T-helper 2 cell treated with Interferon-gamma antibody and Interleukin-4, amounts not matched to agents 100 ng/mL and 5 ng/mL, for 36 hours (primary cell): ENCODE measurements around the gene PAQR4. TPM values are rescaled to one million over a fixed set of nuclear protein-coding genes. Genes with fewer than 3 reads are reported as not detected.

Experiments used
- intact Hi-C: fragments of 100-400 bp; cut with micrococcal nuclease; formaldehyde crosslinking; loops from one replicate; pipeline ENCODE4 v1.15.1; 2023
- total RNA-seq: library from RNA; stranded (reverse); gene quantifications from 2 replicates; pipeline ENCODE4 v1.2.3, GENCODE V29; 2022

PAQR4 gene
- total RNA-seq, 1 donor from 2014 or later: 43.0 TPM

GRCh38 chr16:2964475-2965336 lies 4.4 kb upstream of the PAQR4 start:
- intact Hi-C loops: loop anchor here (5.0 kb wide), 1 partner anchor 58 kb away; the partner anchor contains the start of genes HCFC1R1, THOC6 and TNFRSF12A

GRCh38 chr16:2966043-2966807 lies 2.9 kb upstream of the PAQR4 start:
- intact Hi-C loops: loop anchor here (5.0 kb wide), 1 partner anchor 56 kb away; the partner anchor contains the start of genes HCFC1R1, THOC6 and TNFRSF12A

GRCh38 chr16:2966808-2967191 lies 2.3 kb upstream of the PAQR4 start:
- intact Hi-C loops: loop anchor here (5.0 kb wide), 1 partner anchor 56 kb away; the partner anchor contains the start of genes HCFC1R1, THOC6 and TNFRSF12A

GRCh38 chr16:2967211-2967631 lies 1.9 kb upstream of the PAQR4 start:
- intact Hi-C loops: loop anchor here (5.0 kb wide), 1 partner anchor 55 kb away; the partner anchor contains the start of genes HCFC1R1, THOC6 and TNFRSF12A

- intact Hi-C loops: loop anchor here (2.0 to 5.0 kb wide), 2 partner anchors 55 to 247 kb away; partner anchors contain the start of genes HCFC1R1, PRSS27, THOC6 and TNFRSF12A
Observed at GRCh38 chr16:2967721-2968161, 1.4 kb upstream of the PAQR4 start.

- intact Hi-C loops: loop anchor here (2.0 to 5.0 kb wide), 2 partner anchors 54 to 248 kb away; partner anchors contain the start of genes HCFC1R1, PRSS27, THOC6 and TNFRSF12A
Observed at GRCh38 chr16:2968368-2968737, 795 bp upstream of the PAQR4 start.

GRCh38 chr16:2969545-2970521 lies 685 bp downstream of the PAQR4 start:
- intact Hi-C loops: loop anchor here (1.0 to 5.0 kb wide), 3 partner anchors 10 to 249 kb away; partner anchors contain the start of genes HCFC1R1, PKMYT1, PRSS27 and THOC6

- intact Hi-C loops: loop anchor here (1.0 kb wide), 1 partner anchor 10 kb away; the partner anchor contains the start of gene PKMYT1
Observed at GRCh38 chr16:2970563-2970962, 1.4 kb downstream of the PAQR4 start.

- intact Hi-C loops: no loop called here
Observed at GRCh38 chr16:2971134-2971984, 2.2 kb downstream of the PAQR4 start.

GRCh38 chr16:2971985-2972784 lies 3.0 kb downstream of the PAQR4 start:
- intact Hi-C loops: no loop called here

GRCh38 chr16:2973093-2973492 lies 3.9 kb downstream of the PAQR4 start:
- intact Hi-C loops: no loop called here

- intact Hi-C loops: no loop called here
Observed at GRCh38 chr16:2973605-2974318, 4.6 kb downstream of the PAQR4 start.

- intact Hi-C loops: no loop called here
Observed at GRCh38 chr16:2974319-2975056, 5.3 kb downstream of the PAQR4 start.

- intact Hi-C loops: no loop called here
Observed at GRCh38 chr16:2975161-2975795, 6.1 kb downstream of the PAQR4 start.

GRCh38 chr16:2976201-2976600 lies 7.1 kb downstream of the PAQR4 start:
- intact Hi-C loops: no loop called here

GRCh38 chr16:2976673-2977072 lies 7.5 kb downstream of the PAQR4 start:
- intact Hi-C loops: no loop called here

GRCh38 chr16:2977440-2977839 lies 8.3 kb downstream of the PAQR4 start:
- intact Hi-C loops: no loop called here
